Stimulated activated CD8-positive, alpha-beta memory T cell treated with anti-CD3 and anti-CD28 coated beads, Interleukin-15, amount 100 ng/mL, for 48 hours (primary cell): Measurements from ENCODE around the gene USP10.

ENCODE experiments used
- DNase-seq, 2 donors: peaks; one replicate each; pipeline ENCODE4 v3.0.0-alpha.2; 2020; ENCODE audit warnings: low read depth in 2 of 2

USP10 gene

DNA sequence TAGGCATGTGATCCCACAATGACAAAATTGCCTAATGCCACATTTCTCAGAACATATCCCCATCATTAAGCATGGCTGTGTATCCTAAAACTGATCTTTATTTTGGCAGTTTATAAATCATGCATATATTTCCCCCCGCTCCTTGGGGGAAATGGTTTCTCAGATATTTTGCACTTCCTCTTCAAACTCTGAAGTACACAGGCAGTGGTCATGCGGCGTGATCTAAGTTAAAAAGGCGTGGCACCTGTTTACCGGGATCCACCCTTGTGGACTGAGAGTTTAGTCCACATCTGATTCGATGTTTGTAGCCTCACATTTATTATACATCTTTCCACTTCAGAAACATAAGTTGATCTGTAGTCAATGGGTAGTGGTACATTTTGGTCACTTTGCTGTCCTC is 51.4 kb downstream of the USP10 start:
- DNase-seq: no peak

DNA sequence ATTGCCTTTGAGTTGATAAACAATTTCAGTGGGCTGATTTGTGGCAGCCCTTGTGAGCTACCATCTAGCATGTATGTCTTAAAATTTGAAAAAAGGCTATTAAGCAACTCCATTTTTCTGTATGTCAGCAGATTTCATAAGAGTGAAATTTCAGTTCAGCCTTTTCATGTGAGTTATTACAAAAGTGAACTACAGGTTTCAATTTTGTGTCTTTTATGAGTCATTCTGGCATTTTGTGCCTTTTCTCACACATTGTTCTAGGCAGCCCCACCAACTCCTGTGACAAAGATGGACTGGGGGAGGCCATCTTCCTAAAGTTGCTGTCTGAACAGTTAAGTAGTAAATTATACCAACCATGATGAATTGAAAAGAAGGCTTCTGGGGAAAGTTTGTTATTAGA is 52.1 kb downstream of the USP10 start:
- no peak for DNase-seq

DNA sequence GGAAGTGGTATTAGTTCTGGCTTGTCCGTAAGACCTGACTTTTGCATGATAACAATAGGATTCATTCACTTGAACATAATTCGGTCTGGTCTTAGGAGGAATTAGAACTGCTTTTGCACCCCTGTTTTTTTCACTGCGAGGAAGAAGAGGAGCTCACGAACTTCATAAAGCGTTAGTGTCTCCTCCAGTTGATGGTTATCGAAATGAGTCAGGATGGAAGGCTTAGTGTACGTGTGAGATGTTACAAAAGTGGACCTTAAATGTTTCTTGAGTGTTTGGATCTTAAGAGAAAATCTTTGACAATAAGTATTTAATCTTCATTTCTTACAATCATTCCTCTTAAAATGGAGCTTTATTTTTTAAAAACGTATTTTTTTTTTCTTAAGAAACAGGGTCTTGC is 52.8 kb downstream of the USP10 start:
- no peak for DNase-seq

GRCh38 chr16:84753412-84754326 is 53.9 kb downstream of the USP10 start:
- DNase-seq: no peak

GRCh38 chr16:84754353-84754856 is 54.6 kb downstream of the USP10 start:
- peak in 1 of 2 donors; percentile 40 for DNase-seq

DNA sequence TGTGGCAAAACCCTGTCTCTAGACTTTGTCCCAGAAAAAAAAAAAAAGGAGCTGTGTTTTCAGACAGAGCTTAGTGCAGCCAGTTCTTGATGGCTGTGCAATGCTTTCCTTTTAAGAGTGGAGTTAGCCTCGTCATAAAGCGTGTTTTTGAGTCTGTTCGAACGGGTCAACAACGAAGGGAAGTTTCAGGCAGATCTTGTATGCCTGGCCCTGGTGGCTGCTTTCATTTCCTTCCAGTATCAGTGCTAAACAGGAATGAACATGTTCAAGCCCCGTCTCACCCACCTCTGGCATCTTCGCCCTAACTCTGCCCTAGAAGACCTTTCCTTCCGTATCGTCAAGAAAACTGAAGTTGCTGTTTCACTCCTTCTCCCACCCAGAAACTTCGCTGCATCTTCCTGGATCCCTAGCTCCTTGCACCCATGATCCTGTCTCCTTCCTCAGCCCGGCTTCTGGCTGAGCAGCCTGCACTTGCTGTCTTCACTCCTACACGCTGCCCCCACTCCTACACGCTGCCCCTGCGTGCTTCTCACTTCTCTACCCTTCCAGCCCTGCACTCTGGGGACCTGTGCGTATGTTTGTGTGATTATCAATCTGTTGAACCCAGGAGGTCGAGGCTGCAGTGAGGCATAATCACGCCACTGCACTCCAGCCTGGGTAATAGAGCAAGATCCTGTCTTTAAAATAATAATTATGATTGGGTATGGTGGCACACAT is 55.3 kb downstream of the USP10 start:
- no peak for DNase-seq

DNA sequence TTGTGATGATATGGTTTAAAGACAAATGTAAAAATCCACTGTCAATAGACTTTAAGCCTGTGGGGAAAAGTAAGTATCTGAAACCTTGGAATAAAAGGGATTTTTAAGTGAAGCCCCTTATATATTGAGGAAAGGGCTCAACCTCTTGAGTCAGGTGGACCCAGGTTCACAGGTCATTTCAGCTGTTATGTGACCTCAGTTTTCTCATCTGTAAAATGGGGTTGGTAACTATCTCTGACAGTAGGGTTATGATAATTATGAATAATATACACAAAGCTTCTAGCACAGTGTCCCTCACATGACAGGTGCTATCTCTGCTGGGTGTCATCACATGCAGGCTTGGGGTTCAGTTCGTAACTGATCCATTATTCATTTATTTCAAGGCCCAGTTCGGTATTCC is 57.0 kb downstream of the USP10 start:
- DNase-seq: no peak

DNA sequence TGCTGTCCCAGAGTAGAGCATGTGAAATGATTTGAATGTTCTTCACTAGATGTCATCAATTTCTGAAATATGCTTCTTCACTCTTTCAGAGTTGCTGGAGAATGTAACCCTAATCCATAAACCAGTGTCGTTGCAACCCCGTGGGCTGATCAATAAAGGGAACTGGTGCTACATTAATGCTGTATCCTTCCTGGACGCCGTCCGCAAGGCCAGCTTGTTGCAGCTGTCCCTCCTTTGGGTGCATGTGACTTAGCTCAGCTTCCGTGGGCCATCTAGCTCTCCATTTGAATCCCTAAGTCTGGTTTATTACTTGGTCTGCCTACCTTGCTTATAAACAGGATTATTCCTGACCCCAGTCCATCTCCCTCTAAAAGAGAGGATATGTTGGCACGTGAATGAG is 58.8 kb downstream of the USP10 start:
- DNase-seq: no peak

GRCh38 chr16:84759061-84759460 is 59.3 kb downstream of the USP10 start:
- no peak for DNase-seq

- DNase-seq: no peak
Observed at GRCh38 chr16:84759906-84760305, 60.1 kb downstream of the USP10 start.

- no peak for DNase-seq
Observed at GRCh38 chr16:84761448-84762368, 61.9 kb downstream of the USP10 start.

GRCh38 chr16:84763164-84763563 is 63.4 kb downstream of the USP10 start:
- no peak for DNase-seq

DNA sequence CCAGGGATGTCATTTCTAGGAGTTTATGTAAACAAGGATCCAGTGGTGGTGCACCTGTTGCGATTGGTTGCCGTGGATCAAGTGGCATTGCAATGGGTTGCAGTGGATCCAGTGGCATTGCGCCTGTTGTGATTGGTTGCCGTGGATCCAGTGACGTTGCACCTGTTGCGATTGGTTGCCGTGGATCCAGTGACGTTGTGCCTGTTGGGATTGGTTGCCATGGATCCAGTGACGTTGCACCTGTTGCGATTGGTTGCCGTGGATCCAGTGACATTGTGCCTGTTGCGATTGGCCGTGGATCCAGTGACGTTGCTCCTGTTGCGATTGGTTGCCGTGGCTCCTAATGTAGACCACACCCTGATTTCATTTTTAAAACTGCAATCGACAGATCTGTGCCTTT is 63.8 kb downstream of the USP10 start:
- DNase-seq: no peak

DNA sequence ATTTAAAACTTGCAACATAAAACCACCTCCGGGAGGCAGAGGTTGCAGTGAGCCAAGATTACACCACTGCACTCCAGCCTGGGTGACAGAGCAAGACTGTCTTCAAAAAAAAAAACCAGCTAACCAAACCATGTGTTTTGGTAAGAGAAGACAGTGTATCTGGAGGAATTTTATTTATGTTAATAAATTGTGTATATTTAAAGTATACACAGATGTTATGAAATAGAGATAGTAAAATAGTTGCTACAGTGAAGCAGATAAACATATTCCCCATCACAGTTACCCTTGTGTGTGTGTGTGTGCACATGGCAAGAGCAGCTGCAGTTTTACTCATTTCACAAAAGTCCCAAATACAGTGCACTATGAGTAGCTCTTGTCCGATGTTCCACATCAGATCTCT is 65.2 kb downstream of the USP10 start:
- DNase-seq: no peak

DNA sequence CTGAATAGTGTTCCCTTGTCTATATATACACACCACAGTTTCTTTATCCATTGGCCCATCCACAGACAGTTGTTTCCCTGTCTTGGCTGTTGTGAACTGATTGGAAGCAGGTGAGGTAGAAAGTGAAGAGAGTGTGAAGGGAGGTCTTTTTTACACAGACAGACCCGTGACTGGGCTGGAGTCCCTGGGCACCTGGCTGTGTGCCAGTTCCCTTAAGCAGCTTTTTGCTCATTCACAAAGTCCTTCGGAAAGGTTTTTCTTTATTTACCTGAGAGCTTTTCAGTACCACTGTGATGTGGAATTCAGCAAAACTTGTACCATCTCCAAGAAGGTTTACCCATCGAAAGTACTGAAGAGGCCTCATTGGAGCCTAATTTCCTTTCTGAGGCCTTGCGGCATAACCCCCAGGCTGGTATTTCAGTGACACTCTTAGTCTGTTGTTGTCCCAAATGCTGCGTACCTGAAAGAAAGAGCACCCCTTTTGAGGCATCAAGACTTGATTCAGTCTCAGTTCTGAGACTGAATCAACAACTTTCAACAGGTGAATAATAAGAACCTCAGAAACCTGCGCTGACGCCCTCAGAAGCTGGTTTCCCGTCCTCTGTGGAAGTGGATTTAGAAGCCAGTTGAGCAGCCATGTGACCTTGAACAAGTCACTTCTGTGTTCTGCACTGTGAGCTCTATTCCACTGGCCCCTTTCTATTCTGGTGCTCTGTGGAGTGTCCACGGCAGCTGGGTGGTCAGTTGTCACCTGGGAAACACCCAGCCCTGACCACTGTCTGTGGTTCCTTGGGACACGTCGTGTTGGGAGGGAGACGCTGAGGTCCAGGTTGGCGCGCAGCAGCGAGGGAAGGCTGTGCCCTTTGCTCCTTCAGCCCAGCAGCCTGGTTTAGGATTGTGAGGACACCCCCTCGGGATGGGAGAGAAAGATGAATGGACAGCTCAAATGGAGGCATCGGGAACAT is 66.1 kb downstream of the USP10 start:
- no peak for DNase-seq

GRCh38 chr16:84766978-84767773 is 67.4 kb downstream of the USP10 start:
- DNase-seq: no peak

DNA sequence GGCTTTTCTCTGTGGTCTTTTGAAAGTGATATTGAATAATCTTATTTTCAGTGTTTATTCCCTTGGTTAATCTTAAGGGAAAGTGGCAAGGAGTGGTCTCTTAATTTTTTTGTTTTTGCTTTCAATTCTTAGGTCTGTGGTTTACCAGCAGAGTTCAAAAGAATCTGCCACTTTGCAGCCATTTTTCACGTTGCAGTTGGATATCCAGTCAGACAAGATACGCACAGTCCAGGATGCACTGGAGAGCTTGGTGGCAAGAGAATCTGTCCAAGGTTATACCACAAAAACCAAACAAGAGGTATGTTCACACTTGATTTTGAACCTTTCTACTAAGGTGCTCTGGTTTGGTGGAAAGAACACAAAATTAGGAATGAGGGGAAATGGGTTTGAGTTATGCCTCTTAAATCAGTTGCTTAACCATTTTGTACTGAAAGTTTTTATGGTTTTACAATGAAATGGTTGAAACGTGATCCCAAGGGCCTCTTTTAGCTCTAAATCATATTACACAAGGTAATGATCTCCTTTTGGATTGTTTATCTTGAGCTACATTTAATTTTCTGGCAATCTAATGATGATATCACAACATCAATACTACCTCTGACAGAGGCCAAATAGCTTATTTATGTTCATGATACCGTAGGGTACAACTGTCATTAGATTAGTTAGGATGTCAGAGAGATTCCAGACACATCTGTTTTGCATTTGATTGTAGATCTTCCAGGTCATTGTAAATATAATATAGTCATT is 68.4 kb downstream of the USP10 start:
- DNase-seq: no peak

DNA sequence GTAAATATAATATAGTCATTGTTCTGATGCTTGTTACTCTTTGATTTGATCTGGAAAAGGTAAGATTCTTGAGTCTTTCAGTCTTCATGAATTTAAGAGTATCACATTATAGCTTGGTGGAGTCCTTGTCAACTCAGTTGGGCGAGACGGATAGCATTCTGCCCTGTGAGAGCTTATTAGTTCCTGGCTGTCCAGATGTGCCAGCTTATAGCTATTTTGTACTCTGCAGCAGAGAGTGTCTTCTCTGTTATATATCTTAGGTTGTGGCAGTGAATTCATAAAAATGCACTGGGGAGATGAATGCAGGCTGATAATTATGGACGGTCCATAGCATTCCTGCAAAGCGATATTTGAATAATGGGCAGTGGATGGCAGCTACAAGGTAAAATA is 69.0 kb downstream of the USP10 start:
- DNase-seq: no peak

DNA sequence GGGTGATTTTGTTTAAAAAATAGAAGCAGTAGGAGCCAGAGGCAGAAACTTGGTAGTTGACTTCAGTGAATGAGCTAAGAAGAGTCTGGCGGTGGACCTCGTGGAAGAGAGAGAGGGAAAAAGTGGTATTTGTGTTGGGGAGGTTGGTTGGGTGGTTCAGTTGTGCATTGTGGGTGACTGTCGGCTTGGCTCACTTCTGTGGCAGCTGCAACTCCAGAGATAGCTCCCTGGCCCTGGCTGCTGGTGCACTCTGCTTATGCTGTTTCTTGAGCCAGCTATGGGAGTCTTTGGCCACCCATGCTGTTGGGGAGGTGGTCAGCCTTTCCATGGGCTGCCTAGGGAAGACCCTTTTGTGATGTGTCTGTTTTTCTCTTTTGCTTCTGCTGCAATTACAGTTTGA is 69.6 kb downstream of the USP10 start:
- DNase-seq: no peak
